IMR-90 (cell line): ENCODE results near the gene CLEC19A. TPM values are rescaled to one million over a fixed set of nuclear protein-coding genes. Genes with fewer than 3 reads are reported as not detected.

Experiments used
- ATAC-seq: fragments of 200-7000 bp; cut with Tn5 transposase; 2 replicates; pipeline ENCODE4 v1.9.1; 2020; ENCODE audit warnings: low read depth, mild to moderate bottlenecking, moderate library complexity
- BruUV-seq: library from RNA; stranded (reverse); fragments of 400-500 nt; replicated peaks from 2 replicates; lab custom pipeline; 2021; lab: Mats Ljungman, UMichigan
- CTCF ChIA-PET: fragments of 300-600 bp; formaldehyde crosslinking; extraction: SDS; loops from one replicate; lab custom pipeline; 2021; ENCODE audit warnings: antibody characterized with exemption; lab: Yijun Ruan, JAX
- POLR2A ChIA-PET: fragments of 300-600 bp; sonication (Branson Sonifier 250); formaldehyde crosslinking; loops from one replicate; lab custom pipeline; 2022; ENCODE audit warnings: antibody characterized with exemption; ENCODE audit not compliant: unreplicated experiment; lab: Charles Lee
- DNase-seq: peaks from one replicate; pipeline ENCODE4 v3.0.0; 2013
- H2AFZ ChIP-seq: replicated peaks from 2 replicates; pipeline ENCODE3; 2013; ENCODE audit warnings: low read length, mild to moderate bottlenecking; ENCODE audit not compliant: poor library complexity
- H2AK5ac ChIP-seq: 2 replicates; pipeline ENCODE4 v1.6.1; 2013; ENCODE audit warnings: low read depth, low read length, inconsistent platforms
- H2AK9ac ChIP-seq: replicated peaks from 2 replicates; pipeline ENCODE3; 2013; ENCODE audit warnings: mild to moderate bottlenecking, low read depth, low read length, moderate library complexity; ENCODE audit not compliant: poor library complexity
- H2BK120ac ChIP-seq: 2 replicates; pipeline ENCODE4 v1.6.1; 2013; ENCODE audit warnings: low read depth, low read length, inconsistent platforms
- H2BK15ac ChIP-seq: 3 replicates; pipeline ENCODE4 v1.6.1; 2013; ENCODE audit warnings: low read depth, low read length, inconsistent platforms
- H2BK20ac ChIP-seq: 2 replicates; pipeline ENCODE4 v1.6.1; 2013; ENCODE audit warnings: low read depth, mild to moderate bottlenecking, inconsistent platforms, low read length, moderate library complexity
- H2BK5ac ChIP-seq: 2 replicates; pipeline ENCODE4 v1.6.1; 2013; ENCODE audit warnings: mild to moderate bottlenecking, low read depth, low read length, inconsistent platforms; ENCODE audit not compliant: poor library complexity, severe bottlenecking
- H3K14ac ChIP-seq: replicated peaks from 2 replicates; pipeline ENCODE4 v1.6.1; 2013; ENCODE audit warnings: low read depth, low read length, inconsistent platforms
- H3K18ac ChIP-seq: 2 replicates; pipeline ENCODE4 v1.6.1; 2013; ENCODE audit warnings: low read depth, low read length, control low read depth
- H3K23ac ChIP-seq: 2 replicates; pipeline ENCODE4 v1.6.1; 2013; ENCODE audit warnings: low read depth, low read length, inconsistent platforms
- H3K27ac ChIP-seq: 2 replicates; pipeline ENCODE4 v1.5.1; 2013; ENCODE audit warnings: mild to moderate bottlenecking, control low read depth, low read length; ENCODE audit not compliant: insufficient read depth
- H3K27me3 ChIP-seq: 2 replicates; pipeline ENCODE4 v1.6.1; 2013; ENCODE audit warnings: low read length; ENCODE audit not compliant: control insufficient read depth, insufficient read depth
- H3K36me3 ChIP-seq: 2 replicates; pipeline ENCODE4 v1.6.1; 2013; ENCODE audit warnings: low read length, mixed read lengths; ENCODE audit not compliant: control insufficient read depth, insufficient read depth
- H3K4ac ChIP-seq: 2 replicates; pipeline ENCODE4 v1.6.1; 2013; ENCODE audit warnings: low read depth, low read length, inconsistent platforms
- H3K4me1 ChIP-seq: 2 replicates; pipeline ENCODE4 v1.6.1; 2013; ENCODE audit warnings: low read length, mixed read lengths; ENCODE audit not compliant: control insufficient read depth, insufficient read depth
- H3K4me2 ChIP-seq: 2 replicates; pipeline ENCODE4 v1.6.1; 2013; ENCODE audit warnings: low read depth, mild to moderate bottlenecking, control low read depth, low read length, moderate library complexity
- H3K4me3 ChIP-seq: 2 replicates; pipeline ENCODE4 v1.5.1; 2013; ENCODE audit warnings: low read depth, mild to moderate bottlenecking, control low read depth, low read length, moderate library complexity; ENCODE audit not compliant: insufficient read depth
- H3K56ac ChIP-seq: 2 replicates; pipeline ENCODE4 v1.6.1; 2013; ENCODE audit warnings: low read length, inconsistent platforms; ENCODE audit not compliant: insufficient read depth; ENCODE audit errors: extremely low read depth
- H3K79me1 ChIP-seq, 2 experiments: 2 replicates each; pipeline ENCODE4 v1.6.1; 2013; ENCODE audit warnings: low read length in 2 of 2, inconsistent platforms in 1 of 2, low read depth in 1 of 2
- H3K9ac ChIP-seq: 2 replicates; pipeline ENCODE4 v1.6.1; 2013; ENCODE audit warnings: low read depth, low read length, control low read depth
- H3K9me1 ChIP-seq: 2 replicates; pipeline ENCODE4 v1.6.1; 2013; ENCODE audit warnings: low read length, inconsistent platforms; ENCODE audit not compliant: insufficient read depth
- H3K9me3 ChIP-seq: 2 replicates; pipeline ENCODE4 v1.6.1; 2013; ENCODE audit warnings: low read length; ENCODE audit not compliant: control insufficient read depth, insufficient read depth
- H4K20me1 ChIP-seq: 2 replicates; pipeline ENCODE4 v1.6.1; 2013; ENCODE audit warnings: low read length, inconsistent platforms; ENCODE audit not compliant: insufficient read depth
- H4K5ac ChIP-seq: 2 replicates; pipeline ENCODE4 v1.6.1; 2013; ENCODE audit warnings: mild to moderate bottlenecking, low read depth, low read length, control low read depth
- H4K8ac ChIP-seq, 2 experiments: 2 replicates each; pipeline ENCODE4 v1.6.1; 2013; ENCODE audit warnings: low read depth in 2 of 2, low read length in 2 of 2, control low read depth in 1 of 2, inconsistent platforms in 1 of 2
- H4K91ac ChIP-seq: 2 replicates; pipeline ENCODE4 v1.6.1; 2013; ENCODE audit warnings: low read depth, low read length, inconsistent platforms; ENCODE audit not compliant: insufficient read depth
- ELK1 ChIP-seq: fragments of 150-350 bp; IDR thresholded peaks from 2 replicates; pipeline ENCODE4 v1.6.1; 2016; ENCODE audit warnings: low read depth, mild to moderate bottlenecking, low read length, moderate library complexity, borderline replicate concordance
- MAZ ChIP-seq: IDR thresholded peaks from 2 replicates; pipeline ENCODE4 v1.6.1; 2012; ENCODE audit warnings: low read depth, mild to moderate bottlenecking, low read length, improper control_type of control experiment, moderate library complexity, borderline replicate concordance
- WGBS, 2 experiments: methylation state at CpG; one replicate each; pipeline versions ENCODE4 v1.1.5 to v1.1.7; 2013; ENCODE audit warnings: missing lambda C conversion rate in 2 of 2; ENCODE audit not compliant: insufficient read length in 1 of 2; ENCODE audit errors: extremely low coverage in 2 of 2; 5-methylcytosine and 5-hydroxymethylcytosine counted together
- dilution Hi-C: fragments of 300-500 bp; cut with HindIII; formaldehyde crosslinking; loops from one replicate; pipeline ENCODE4 v1.14.3; 2018; ENCODE audit warnings: low sequenced_read_pairs; ENCODE audit not compliant: unreplicated experiment
- in situ Hi-C: fragments of 300-500 bp; cut with MboI; formaldehyde crosslinking; loops from 3 replicates; pipeline ENCODE4 v1.14.3; 2019; ENCODE audit warnings: low sequenced_read_pairs, inconsistent platforms, mixed read lengths
- intact Hi-C: fragments of 100-400 bp; cut with micrococcal nuclease; formaldehyde crosslinking; loops from 2 replicates; pipeline ENCODE4 v1.10.0; 2022
- polyA plus RNA-seq, 3 experiments: library from polyadenylated mRNA; depleted of rRNA; stranded (reverse); fragments of >200 nt; gene quantifications; 2 replicates each; pipeline ENCODE4 v1.2.3, GENCODE V29; 2012; ENCODE audit warnings: low replicate concordance in 1 of 3
- total RNA-seq: library from RNA; depleted of rRNA; stranded (reverse); fragments of >200 nt; gene quantifications from 2 replicates; pipeline ENCODE4 v1.2.3, GENCODE V29; 2012

Gene CLEC19A
- total and polyA plus RNA-seq, 2 of the 4 experiments (the other 2 are of a cell fraction): not detected

GRCh38 chr16:19304750-19305149 is 19.2 kb downstream of the CLEC19A start:
- Histone ChIP-seq H3K9ac (no peak overlapping the region), H3K36me3 (no peaks in the 10 kb centered on the region), H2BK20ac (no peak overlapping the region), H2BK5ac (no peak overlapping the region), H2BK15ac (no peak overlapping the region), H2BK120ac (no peak overlapping the region), H3K79me1 (no peaks in the 10 kb centered on the region), H3K9me3 (no peaks in the 10 kb centered on the region), H3K18ac (no peak overlapping the region), H3K4me1 (no peaks in the 10 kb centered on the region), H2AK5ac (no peak overlapping the region), H3K4ac (no peak overlapping the region), H3K27ac (no peak overlapping the region), H4K5ac (no peak overlapping the region), H3K23ac (no peak overlapping the region), H4K91ac (no peak overlapping the region), H3K56ac (no peak overlapping the region), H3K9me1 (no peaks in the 10 kb centered on the region), H3K4me2 (no peak overlapping the region), H4K20me1 (no peaks in the 10 kb centered on the region), H3K4me3 (no peak overlapping the region), H4K8ac (no peak overlapping the region), H2AK9ac (peak overlapping the region; percentile 11), H3K14ac (no peak overlapping the region), H3K27me3 (no peaks in the 10 kb centered on the region), H2AFZ (no peak overlapping the region)
- dilution Hi-C loops (no loop called here), in situ Hi-C loops (no loop called here), intact Hi-C loops (no loop called here)
- ATAC-seq (no peak), DNase-seq (no peak)
- no CpG with 5 or more reads among the region's 2 CpGs for WGBS, 2 experiments
- TF ChIP-seq MAZ: no peak
- no peak for TF ChIP-seq ELK1
- ChIA-PET CTCF (no interaction called here), POLR2A (no interaction called here)
- BruUV-seq: no TSS peak
